ENCODE measurements around the gene UGT1A6. TPM values are rescaled to one million over a fixed set of nuclear protein-coding genes. Genes with fewer than 3 reads are reported as not detected.

The UGT1A6 gene
- polyA plus RNA-seq, 2 donors = 4.8 to 22.4 TPM

DNA sequence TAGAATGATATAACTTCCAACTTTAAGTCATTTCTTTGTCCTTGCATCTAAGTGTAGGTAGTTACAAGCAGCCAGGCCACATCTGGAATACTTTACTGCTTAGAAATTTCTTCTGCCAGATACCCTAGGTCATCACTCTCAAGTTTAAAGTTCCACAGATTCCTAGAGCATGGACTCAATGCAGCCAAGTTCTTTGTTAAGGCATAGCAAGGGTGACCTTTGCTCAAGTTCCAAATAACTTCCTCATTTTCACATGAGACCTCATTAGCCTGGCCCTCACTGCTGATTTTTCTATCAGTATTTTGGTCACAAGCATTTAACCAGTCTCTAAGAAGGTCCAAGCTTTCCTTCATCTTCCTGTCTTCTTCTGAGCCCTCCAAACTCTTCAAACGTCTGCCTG lies 28.8 kb upstream of the UGT1A6 start:
- WGBS, 2 donors = 50 to 53% methylated on average over 1 of the region's 1 CpG

DNA sequence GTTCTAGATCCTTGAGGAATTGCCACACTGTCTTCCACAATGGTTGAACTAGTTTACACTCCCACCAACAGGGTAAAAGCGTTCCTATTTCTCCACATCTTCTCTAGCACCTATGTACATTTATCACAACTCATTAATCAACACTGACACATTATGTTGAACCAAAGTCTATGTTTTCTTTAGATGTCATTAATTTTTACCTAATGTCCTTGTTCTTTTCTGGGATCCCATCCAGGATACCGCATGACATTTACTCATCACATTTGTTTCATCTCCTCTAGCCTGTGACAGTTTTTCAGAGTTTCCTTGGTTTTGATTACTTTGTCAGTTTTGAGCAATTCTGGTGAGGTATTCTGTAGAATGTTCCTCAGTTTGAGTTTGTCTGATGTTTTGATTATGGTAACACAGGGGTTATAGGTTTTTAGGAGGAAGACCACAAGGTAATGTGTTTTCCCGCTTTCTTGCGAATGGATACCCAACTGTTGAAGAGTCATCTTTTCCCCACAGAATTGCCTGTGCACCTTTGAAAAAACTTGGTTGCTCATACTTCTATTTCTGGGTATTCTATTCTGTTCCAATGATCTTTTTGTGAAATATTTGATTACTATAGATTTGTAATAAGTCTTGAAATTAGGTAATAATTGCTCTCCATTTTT lies 24.0 kb upstream of the UGT1A6 start:
- WGBS, 2 donors = 70 to 82% methylated on average over 4 of the region's 4 CpGs
- Histone ChIP-seq H3K9me3 (ENCODE audit: control insufficient read depth in 2 of 2, insufficient read depth in 1 of 2, low read depth in 1 of 2, low read length in 1 of 2) (no peaks in the 10 kb centered on the region), H3K4me3 (ENCODE audit: low read depth in 1 of 2, low read length in 2 of 2) (no peak overlapping the region), H3K4me1 (ENCODE audit: control insufficient read depth in 2 of 2, insufficient read depth in 2 of 2, low read length in 1 of 2) (no peaks in the 10 kb centered on the region), H3K27me3 (ENCODE audit: control insufficient read depth in 1 of 2, insufficient read depth in 2 of 2, low read length in 2 of 2) (no peaks in the 10 kb centered on the region), H3K27ac (ENCODE audit: low read depth in 2 of 2, low read length in 1 of 2) (no peak overlapping the region), H3K36me3 (ENCODE audit: control insufficient read depth in 2 of 2, insufficient read depth in 2 of 2, low read length in 1 of 2) (no peaks in the 10 kb centered on the region)

More for the DNA sequence above, 28.8 kb upstream of the UGT1A6 start:
- Histone ChIP-seq H3K4me1 (ENCODE audit: control insufficient read depth in 2 of 2, insufficient read depth in 2 of 2, low read length in 1 of 2) (no peaks in the 10 kb centered on the region), H3K4me3 (ENCODE audit: low read depth in 1 of 2, low read length in 2 of 2) (no peak overlapping the region), H3K27me3 (ENCODE audit: control insufficient read depth in 1 of 2, insufficient read depth in 2 of 2, low read length in 2 of 2) (no peaks in the 10 kb centered on the region), H3K9me3 (ENCODE audit: control insufficient read depth in 2 of 2, insufficient read depth in 1 of 2, low read depth in 1 of 2, low read length in 1 of 2) (no peaks in the 10 kb centered on the region), H3K27ac (ENCODE audit: low read depth in 2 of 2, low read length in 1 of 2) (no peak overlapping the region), H3K36me3 (ENCODE audit: control insufficient read depth in 2 of 2, insufficient read depth in 2 of 2, low read length in 1 of 2) (no peaks in the 10 kb centered on the region)

DNA sequence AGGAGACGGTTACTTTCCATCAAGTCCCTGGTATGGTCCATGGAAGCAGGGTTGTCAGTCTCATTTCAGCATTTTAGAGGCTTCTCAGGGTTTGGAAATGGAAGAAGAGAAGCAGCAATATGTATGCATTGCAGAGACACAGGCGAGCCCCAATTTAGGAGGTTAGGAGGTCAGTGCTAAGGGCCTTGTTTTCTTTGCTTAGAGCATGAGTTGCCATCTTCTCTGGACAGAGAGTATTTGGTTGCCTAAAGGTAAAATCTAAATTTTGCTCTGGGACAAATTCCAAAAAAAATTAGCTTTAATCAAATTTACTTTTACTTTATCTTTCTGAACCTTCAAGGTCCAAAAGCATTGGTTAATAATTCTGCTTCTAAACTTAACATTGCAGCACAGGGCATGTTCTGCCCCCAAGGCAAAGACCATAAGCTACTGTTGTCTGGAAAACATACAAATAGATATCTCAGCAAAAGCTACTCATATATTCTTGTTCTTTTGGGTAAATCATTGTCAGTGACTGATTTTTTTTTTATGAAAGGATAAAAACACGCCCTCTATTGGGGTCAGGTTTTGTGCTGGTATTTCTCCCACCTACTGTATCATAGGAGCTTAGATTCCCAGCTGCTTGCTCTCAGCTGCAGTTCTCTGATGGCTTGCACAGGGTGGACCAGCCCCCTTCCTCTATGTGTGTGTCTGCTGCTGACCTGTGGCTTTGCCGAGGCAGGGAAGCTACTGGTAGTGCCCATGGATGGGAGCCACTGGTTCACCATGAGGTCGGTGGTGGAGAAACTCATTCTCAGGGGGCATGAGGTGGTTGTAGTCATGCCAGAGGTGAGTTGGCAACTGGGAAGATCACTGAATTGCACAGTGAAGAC lies 21.2 kb upstream of the UGT1A6 start, which contains the start of gene UGT1A9:
UGT1A9 (plus strand) TSS at position 609 of the 872 bp plus-strand sequence; CDS start at position 646, 37 bp downstream.
- no peaks in the 10 kb centered on the region for H3K4me1 ChIP-seq (ENCODE audit: control insufficient read depth in 2 of 2, insufficient read depth in 2 of 2, low read length in 1 of 2)
- no peaks in the 10 kb centered on the region for H3K9me3 ChIP-seq (ENCODE audit: control insufficient read depth in 2 of 2, insufficient read depth in 1 of 2, low read depth in 1 of 2, low read length in 1 of 2)
- no peak within 1 kb of the TSS for H3K27ac ChIP-seq (ENCODE audit: low read depth in 2 of 2, low read length in 1 of 2)
- WGBS, 2 donors = 88 to 89% methylated on average over 5 of the region's 5 CpGs
- no peaks in the 10 kb centered on the region for H3K36me3 ChIP-seq (ENCODE audit: control insufficient read depth in 2 of 2, insufficient read depth in 2 of 2, low read length in 1 of 2)
- no peaks in the 10 kb centered on the region for H3K27me3 ChIP-seq (ENCODE audit: control insufficient read depth in 1 of 2, insufficient read depth in 2 of 2, low read length in 2 of 2)
- H3K4me3 ChIP-seq (ENCODE audit: low read depth in 1 of 2, low read length in 2 of 2) = no peak within 1 kb of the TSS

DNA sequence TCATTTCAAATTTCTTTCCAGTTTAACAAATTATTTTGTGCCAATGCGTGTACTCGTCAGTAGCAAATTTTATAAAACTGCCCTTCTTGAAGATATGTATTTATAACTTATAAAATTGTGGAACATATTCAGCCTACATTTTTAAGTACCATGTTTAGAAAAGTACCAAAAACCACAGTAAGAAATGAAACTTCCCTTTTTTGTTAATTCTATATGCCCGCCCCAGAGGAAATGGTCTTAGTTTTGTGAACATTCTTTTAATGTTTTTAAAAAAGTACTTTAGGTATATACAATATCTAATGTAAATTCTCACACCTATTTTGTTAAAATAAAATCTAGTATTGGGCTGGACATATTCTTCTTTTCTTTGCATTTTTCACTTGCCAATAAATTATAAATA lies 19.8 kb upstream of the UGT1A6 start:
- no peaks in the 10 kb centered on the region for H3K36me3 ChIP-seq (ENCODE audit: control insufficient read depth in 2 of 2, insufficient read depth in 2 of 2, low read length in 1 of 2)
- no peaks in the 10 kb centered on the region for H3K9me3 ChIP-seq (ENCODE audit: control insufficient read depth in 2 of 2, insufficient read depth in 1 of 2, low read depth in 1 of 2, low read length in 1 of 2)
- no peak overlapping the region for H3K4me3 ChIP-seq (ENCODE audit: low read depth in 1 of 2, low read length in 2 of 2)
- H3K4me1 ChIP-seq (ENCODE audit: control insufficient read depth in 2 of 2, insufficient read depth in 2 of 2, low read length in 1 of 2) = no peaks in the 10 kb centered on the region
- no peak overlapping the region for H3K27ac ChIP-seq (ENCODE audit: low read depth in 2 of 2, low read length in 1 of 2)
- 69 to 73% methylated on average over 3 of the region's 3 CpGs for WGBS, 2 donors
- H3K27me3 ChIP-seq (ENCODE audit: control insufficient read depth in 1 of 2, insufficient read depth in 2 of 2, low read length in 2 of 2) = no peaks in the 10 kb centered on the region

DNA sequence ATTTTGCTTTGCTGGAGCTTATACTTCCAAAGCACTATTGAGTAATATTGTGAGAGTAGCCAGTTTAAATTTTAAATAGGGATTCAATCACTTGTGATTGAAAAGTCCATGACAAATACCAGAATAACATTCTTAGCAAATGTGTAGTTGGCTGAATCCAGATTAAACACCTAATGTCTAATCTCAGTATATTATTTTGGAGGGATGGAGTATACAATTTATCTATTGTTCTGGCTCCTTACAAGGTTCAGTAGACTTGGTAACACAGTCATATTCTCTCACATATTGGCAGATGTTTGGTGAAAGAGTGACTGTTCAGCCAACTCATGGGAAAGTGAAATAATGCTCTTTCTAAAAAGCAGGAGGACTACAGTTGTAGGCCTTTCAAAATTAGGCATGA lies 18.8 kb upstream of the UGT1A6 start:
- no peak overlapping the region for H3K4me3 ChIP-seq (ENCODE audit: low read depth in 1 of 2, low read length in 2 of 2)
- no peaks in the 10 kb centered on the region for H3K9me3 ChIP-seq (ENCODE audit: control insufficient read depth in 2 of 2, insufficient read depth in 1 of 2, low read depth in 1 of 2, low read length in 1 of 2)
- H3K27me3 ChIP-seq (ENCODE audit: control insufficient read depth in 1 of 2, insufficient read depth in 2 of 2, low read length in 2 of 2) = no peaks in the 10 kb centered on the region
- H3K36me3 ChIP-seq (ENCODE audit: control insufficient read depth in 2 of 2, insufficient read depth in 2 of 2, low read length in 1 of 2) = no peaks in the 10 kb centered on the region
- H3K4me1 ChIP-seq (ENCODE audit: control insufficient read depth in 2 of 2, insufficient read depth in 2 of 2, low read length in 1 of 2) = no peaks in the 10 kb centered on the region
- H3K27ac ChIP-seq (ENCODE audit: low read depth in 2 of 2, low read length in 1 of 2) = no peak overlapping the region

DNA sequence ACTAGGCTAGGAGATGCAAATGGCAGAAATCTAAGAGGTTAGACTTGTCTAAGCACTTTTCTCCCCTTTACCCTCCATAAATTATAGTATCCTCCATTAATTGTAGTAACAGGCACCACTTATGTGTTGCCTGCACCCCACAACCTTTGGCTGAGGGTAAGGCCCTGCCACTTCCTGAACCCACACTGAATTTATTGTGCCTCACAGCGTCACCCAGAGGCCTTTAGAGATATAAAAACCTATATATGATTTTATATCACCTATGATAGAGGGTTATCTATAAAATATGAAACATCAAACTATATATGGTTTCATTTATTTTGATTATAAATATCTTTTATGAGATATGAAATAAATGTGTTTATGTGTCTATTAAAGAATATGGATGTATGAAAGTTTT lies 18.4 kb upstream of the UGT1A6 start:
- WGBS, 2 donors = 64 to 68% methylated on average over 1 of the region's 1 CpG
- no peak overlapping the region for H3K4me3 ChIP-seq (ENCODE audit: low read depth in 1 of 2, low read length in 2 of 2)
- no peaks in the 10 kb centered on the region for H3K36me3 ChIP-seq (ENCODE audit: control insufficient read depth in 2 of 2, insufficient read depth in 2 of 2, low read length in 1 of 2)
- no peak overlapping the region for H3K27ac ChIP-seq (ENCODE audit: low read depth in 2 of 2, low read length in 1 of 2)
- no peaks in the 10 kb centered on the region for H3K27me3 ChIP-seq (ENCODE audit: control insufficient read depth in 1 of 2, insufficient read depth in 2 of 2, low read length in 2 of 2)
- no peaks in the 10 kb centered on the region for H3K4me1 ChIP-seq (ENCODE audit: control insufficient read depth in 2 of 2, insufficient read depth in 2 of 2, low read length in 1 of 2)
- no peaks in the 10 kb centered on the region for H3K9me3 ChIP-seq (ENCODE audit: control insufficient read depth in 2 of 2, insufficient read depth in 1 of 2, low read depth in 1 of 2, low read length in 1 of 2)

DNA sequence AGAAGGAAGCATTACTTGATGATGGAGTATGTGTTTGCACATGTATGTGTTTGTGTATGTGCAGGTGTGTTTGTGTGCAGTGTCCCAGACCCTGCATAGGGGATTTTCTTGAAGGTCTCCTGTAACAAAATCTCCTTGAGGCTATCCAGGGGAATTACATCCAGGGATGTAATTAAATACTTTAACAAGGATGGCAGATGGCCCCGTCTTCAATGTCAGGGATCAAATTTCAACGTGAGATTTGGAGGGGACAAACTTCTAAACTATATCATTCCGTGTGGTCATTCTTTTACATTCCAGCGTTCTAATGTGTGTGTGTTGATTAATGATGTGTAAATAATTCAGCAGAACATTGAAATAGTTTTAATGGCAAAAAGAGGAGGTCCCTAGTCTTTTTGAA lies 17.7 kb upstream of the UGT1A6 start:
- Histone ChIP-seq H3K9me3 (ENCODE audit: control insufficient read depth in 2 of 2, insufficient read depth in 1 of 2, low read depth in 1 of 2, low read length in 1 of 2) (no peaks in the 10 kb centered on the region), H3K27me3 (ENCODE audit: control insufficient read depth in 1 of 2, insufficient read depth in 2 of 2, low read length in 2 of 2) (no peaks in the 10 kb centered on the region), H3K4me3 (ENCODE audit: low read depth in 1 of 2, low read length in 2 of 2) (no peak overlapping the region), H3K27ac (ENCODE audit: low read depth in 2 of 2, low read length in 1 of 2) (no peak overlapping the region), H3K36me3 (ENCODE audit: control insufficient read depth in 2 of 2, insufficient read depth in 2 of 2, low read length in 1 of 2) (no peaks in the 10 kb centered on the region), H3K4me1 (ENCODE audit: control insufficient read depth in 2 of 2, insufficient read depth in 2 of 2, low read length in 1 of 2) (no peaks in the 10 kb centered on the region)
- 39 to 48% methylated on average over 4 of the region's 4 CpGs for WGBS, 2 donors

DNA sequence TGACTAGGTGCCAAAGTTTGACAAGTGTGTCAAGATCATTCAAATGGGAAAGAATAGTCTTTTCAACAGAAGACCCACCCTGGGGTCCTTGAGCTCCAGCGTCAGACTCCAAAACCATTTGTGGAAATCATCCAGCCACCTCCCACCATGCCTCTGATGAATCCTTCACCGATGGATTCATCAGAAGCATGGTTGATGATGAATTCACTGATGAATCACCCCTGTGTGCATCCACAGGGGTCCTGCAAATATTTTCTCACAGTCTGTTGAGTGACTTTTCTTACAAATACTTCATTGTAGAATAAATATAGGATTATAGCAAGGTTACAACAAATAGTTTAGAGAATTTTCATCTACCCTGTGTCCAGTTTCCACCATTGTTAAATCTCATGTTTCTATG lies 16.6 kb upstream of the UGT1A6 start:
- H3K27me3 ChIP-seq (ENCODE audit: control insufficient read depth in 1 of 2, insufficient read depth in 2 of 2, low read length in 2 of 2) = no peaks in the 10 kb centered on the region
- 84 to 87% methylated on average over 2 of the region's 2 CpGs for WGBS, 2 donors

DNA sequence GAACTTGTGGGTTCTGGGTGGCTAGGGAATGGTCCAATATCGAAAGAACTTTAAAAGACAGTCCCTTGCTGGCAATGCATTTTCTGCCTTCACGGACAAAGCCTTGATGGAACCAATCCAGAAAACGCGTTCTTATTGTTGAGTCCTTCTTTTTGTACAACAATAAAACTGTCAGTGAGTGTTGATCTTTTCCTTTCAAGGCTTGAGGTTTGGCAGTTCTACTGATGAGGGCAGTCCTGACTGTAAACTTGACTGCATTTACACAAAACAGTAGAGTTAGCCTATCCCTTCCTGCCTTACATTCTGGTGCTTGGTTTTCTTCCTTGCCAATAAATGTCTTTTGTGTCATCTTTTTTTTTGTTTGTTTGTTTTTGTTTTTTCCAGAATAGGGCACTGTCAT lies 13.5 kb upstream of the UGT1A6 start:
- Histone ChIP-seq H3K9me3 (ENCODE audit: control insufficient read depth in 2 of 2, insufficient read depth in 1 of 2, low read depth in 1 of 2, low read length in 1 of 2) (no peaks in the 10 kb centered on the region), H3K27ac (ENCODE audit: low read depth in 2 of 2, low read length in 1 of 2) (peak overlapping the region in 1 of 2 donors; percentile 15), H3K27me3 (ENCODE audit: control insufficient read depth in 1 of 2, insufficient read depth in 2 of 2, low read length in 2 of 2) (no peaks in the 10 kb centered on the region), H3K36me3 (ENCODE audit: control insufficient read depth in 2 of 2, insufficient read depth in 2 of 2, low read length in 1 of 2) (no peaks in the 10 kb centered on the region), H3K4me1 (ENCODE audit: control insufficient read depth in 2 of 2, insufficient read depth in 2 of 2, low read length in 1 of 2) (peaks cover 0 to 3% of the 10 kb centered on the region in 2 donors), H3K4me3 (ENCODE audit: low read depth in 1 of 2, low read length in 2 of 2) (no peak overlapping the region)
- WGBS, 2 donors = 47 to 49% methylated on average over 4 of the region's 4 CpGs

More for the DNA sequence above, 16.6 kb upstream of the UGT1A6 start:
- Histone ChIP-seq H3K4me3 (ENCODE audit: low read depth in 1 of 2, low read length in 2 of 2) (no peak overlapping the region), H3K36me3 (ENCODE audit: control insufficient read depth in 2 of 2, insufficient read depth in 2 of 2, low read length in 1 of 2) (no peaks in the 10 kb centered on the region), H3K27ac (ENCODE audit: low read depth in 2 of 2, low read length in 1 of 2) (no peak overlapping the region), H3K4me1 (ENCODE audit: control insufficient read depth in 2 of 2, insufficient read depth in 2 of 2, low read length in 1 of 2) (no peaks in the 10 kb centered on the region), H3K9me3 (ENCODE audit: control insufficient read depth in 2 of 2, insufficient read depth in 1 of 2, low read depth in 1 of 2, low read length in 1 of 2) (no peaks in the 10 kb centered on the region)
